Cardiac fibroblast (primary cell): ENCODE measurements around the gene ECM1.
A peak's percentile ranks its signal among the peaks of the same experiment; 100 is the strongest.

Experiments
- DNase-seq, 2 donors: peaks; one replicate each; pipeline versions ENCODE4 v3.0.0 to v3.0.0-alpha.2; 2010; ENCODE audit warnings: low read depth in 2 of 2
- H3K4me3 ChIP-seq, 2 donors: replicated peaks in 1 of 2; 1 replicate in 1 of 2; 2 replicates in 1 of 2; pipeline ENCODE4 v1.5.1; 2011; ENCODE audit warnings: low read depth in 2 of 2, low read length in 2 of 2, mild to moderate bottlenecking in 2 of 2, moderate library complexity in 1 of 2
- TF ChIP-seq, protein P1 (sequence below): IDR thresholded peaks from one replicate; pipeline ENCODE4 v1.5.1; 2011; ENCODE audit warnings: low read depth, mild to moderate bottlenecking, low read length, inconsistent platforms

Gene ECM1

DNA sequence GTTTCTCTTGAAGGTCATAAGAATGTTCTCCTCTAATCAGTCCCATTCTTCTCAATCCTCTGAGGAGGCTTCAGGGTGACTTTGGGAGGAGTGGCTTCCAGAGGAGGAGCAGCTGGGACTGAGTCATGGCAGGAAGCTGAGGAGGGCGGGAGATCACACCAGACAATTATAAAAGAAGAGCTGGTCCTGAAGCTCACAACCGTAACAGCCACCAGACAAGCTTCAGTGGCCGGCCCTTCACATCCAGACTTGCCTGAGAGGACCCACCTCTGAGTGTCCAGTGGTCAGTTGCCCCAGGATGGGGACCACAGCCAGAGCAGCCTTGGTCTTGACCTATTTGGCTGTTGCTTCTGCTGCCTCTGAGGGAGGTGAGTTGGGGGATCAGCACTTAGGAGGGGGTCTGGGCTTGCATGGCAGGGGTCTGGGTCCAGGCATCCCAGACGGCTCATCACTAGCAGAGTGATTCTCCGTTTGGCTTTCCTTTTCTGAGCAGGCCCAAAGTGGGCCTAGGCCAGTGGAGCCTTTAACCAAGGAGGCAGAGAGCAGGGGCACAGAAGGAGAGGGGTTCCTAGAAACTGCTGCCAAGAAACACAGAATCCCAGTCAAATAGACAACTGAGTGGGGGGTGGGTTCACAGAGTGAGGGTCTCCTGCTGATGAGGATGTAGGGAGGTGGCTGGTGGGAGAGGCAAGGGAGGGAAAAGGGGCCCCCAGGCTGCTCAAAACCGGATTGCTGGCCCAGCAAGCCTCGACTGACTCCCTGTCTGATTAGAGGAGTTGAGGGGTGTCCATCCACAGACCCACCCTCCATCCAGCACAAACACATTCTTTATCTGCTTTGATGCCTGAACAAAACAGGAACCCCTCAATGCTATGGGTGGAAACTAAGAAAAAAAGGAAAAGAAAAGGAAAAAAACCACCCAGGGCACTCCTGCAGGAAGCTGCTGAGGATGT is at the start of gene ECM1:
TSS of gene ECM1 (plus strand) at position 198 of the 953 bp plus-strand sequence. CDS start at position 299, 101 bp downstream.
- TF ChIP-seq, protein P1, sequence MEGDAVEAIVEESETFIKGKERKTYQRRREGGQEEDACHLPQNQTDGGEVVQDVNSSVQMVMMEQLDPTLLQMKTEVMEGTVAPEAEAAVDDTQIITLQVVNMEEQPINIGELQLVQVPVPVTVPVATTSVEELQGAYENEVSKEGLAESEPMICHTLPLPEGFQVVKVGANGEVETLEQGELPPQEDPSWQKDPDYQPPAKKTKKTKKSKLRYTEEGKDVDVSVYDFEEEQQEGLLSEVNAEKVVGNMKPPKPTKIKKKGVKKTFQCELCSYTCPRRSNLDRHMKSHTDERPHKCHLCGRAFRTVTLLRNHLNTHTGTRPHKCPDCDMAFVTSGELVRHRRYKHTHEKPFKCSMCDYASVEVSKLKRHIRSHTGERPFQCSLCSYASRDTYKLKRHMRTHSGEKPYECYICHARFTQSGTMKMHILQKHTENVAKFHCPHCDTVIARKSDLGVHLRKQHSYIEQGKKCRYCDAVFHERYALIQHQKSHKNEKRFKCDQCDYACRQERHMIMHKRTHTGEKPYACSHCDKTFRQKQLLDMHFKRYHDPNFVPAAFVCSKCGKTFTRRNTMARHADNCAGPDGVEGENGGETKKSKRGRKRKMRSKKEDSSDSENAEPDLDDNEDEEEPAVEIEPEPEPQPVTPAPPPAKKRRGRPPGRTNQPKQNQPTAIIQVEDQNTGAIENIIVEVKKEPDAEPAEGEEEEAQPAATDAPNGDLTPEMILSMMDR: no peak
- DNase-seq: peak; percentile 81 to 82
- H3K4me3 ChIP-seq: peak within 1 kb of the TSS in 1 of 2 donors; percentile 56

GRCh38 chr1:150464422-150464826 is 43.5 kb upstream of the ECM1 start:
- peak; percentile 73 to 77 for DNase-seq
- H3K4me3 ChIP-seq: no peak overlapping the region
- TF ChIP-seq, protein P1: peak; percentile 77

DNA sequence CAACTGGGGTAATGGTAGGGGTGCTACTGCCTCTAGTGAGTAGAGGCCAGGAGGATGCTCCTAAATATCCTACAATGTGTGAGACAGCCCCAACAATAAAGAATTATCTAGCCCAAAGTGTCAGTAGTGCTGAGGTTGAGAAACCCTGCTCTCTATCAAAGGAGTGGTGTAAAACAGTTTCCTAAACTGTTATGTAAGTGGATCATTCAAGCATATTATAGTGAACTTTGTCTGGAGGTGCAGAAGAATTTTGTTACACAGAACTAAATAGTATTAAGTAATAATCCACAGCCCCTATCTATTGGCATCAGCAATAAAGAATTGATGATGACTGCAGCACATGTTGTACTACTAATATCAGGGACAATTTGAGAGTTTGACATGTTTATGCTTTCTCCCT is 40.9 kb upstream of the ECM1 start:
- TF ChIP-seq, protein P1: no peak
- no peak for DNase-seq
- H3K4me3 ChIP-seq: no peak overlapping the region

DNA sequence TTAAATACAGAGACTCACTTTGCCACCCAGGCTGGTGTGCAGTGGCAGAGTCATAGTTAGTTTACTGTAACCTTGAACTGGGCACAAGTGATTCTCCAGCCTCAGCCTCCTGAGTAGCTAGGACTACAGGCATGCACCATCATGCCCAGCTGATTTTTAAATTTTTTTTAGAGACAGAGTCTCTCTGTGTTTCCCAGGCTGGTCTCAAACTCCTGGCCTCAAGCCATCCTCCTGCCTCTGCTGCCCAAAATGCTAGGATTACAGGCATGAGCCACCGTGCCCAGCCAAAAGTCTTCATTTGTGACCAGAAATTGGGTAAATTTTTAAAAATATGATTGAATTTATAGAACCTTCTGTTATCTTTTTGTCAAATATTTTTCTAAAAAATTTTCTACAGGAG is 38.6 kb upstream of the ECM1 start:
- TF ChIP-seq, protein P1: no peak
- H3K4me3 ChIP-seq: no peak overlapping the region
- no peak for DNase-seq

GRCh38 chr1:150472601-150473200 is 35.2 kb upstream of the ECM1 start:
- TF ChIP-seq, protein P1: no peak
- no peak for DNase-seq
- H3K4me3 ChIP-seq: no peak overlapping the region

GRCh38 chr1:150473659-150474058 is 34.2 kb upstream of the ECM1 start:
- H3K4me3 ChIP-seq: no peak overlapping the region
- TF ChIP-seq, protein P1: no peak
- DNase-seq: no peak
